ENCODE results near the gene XPNPEP1. TPM values are rescaled to one million over a fixed set of nuclear protein-coding genes. Genes with fewer than 3 reads are reported as not detected.

XPNPEP1 gene
- polyA plus RNA-seq, 4 donors, result 76.6 to 138 (median 112) TPM

DNA sequence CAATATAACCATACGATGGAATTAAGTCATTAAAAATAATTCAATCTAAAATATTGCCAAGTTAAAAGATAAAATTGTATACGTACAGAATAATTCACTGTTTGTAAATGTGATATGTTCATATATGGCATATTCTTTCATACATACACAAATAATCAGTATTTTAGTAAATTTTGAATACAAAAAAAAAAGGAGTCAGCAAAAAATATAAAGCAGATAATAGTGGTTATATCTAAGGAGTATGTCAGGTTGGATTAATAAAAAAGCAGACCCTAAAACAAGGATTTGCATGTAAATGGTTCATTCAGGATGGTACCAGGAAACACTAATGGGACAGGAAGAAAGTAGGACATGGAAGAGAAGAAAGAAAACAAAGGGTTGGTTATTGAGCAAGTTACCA is 59.5 kb downstream of the XPNPEP1 start:
- Histone ChIP-seq H3K27me3 (ENCODE audit: control insufficient read depth in 3 of 3, insufficient read depth in 3 of 3, low read length in 3 of 3) (no peaks in the 10 kb centered on the region), H3K9me3 (ENCODE audit: control insufficient read depth in 2 of 2, insufficient read depth in 1 of 2, low read depth in 1 of 2, low read length in 1 of 2) (peaks cover 0 to 13% of the 10 kb centered on the region in 2 donors), H3K4me1 (ENCODE audit: control insufficient read depth in 3 of 3, insufficient read depth in 2 of 3, low read depth in 1 of 3, low read length in 2 of 3) (no peaks in the 10 kb centered on the region), H3K36me3 (ENCODE audit: control insufficient read depth in 3 of 3, insufficient read depth in 2 of 3, low read depth in 1 of 3, low read length in 3 of 3) (peaks cover 14 to 46% (median 33%) of the 10 kb centered on the region in 3 donors), H3K27ac (ENCODE audit: low read depth in 1 of 3, low read length in 2 of 3) (no peak overlapping the region), H3K4me3 (ENCODE audit: low read depth in 1 of 3, low read length in 3 of 3) (no peak overlapping the region)
- DNase-seq (no peak), FAIRE-seq (no peak)
- 93 to 97% (median 95%) methylated on average over 2 of the region's 2 CpGs for WGBS, 3 donors

DNA sequence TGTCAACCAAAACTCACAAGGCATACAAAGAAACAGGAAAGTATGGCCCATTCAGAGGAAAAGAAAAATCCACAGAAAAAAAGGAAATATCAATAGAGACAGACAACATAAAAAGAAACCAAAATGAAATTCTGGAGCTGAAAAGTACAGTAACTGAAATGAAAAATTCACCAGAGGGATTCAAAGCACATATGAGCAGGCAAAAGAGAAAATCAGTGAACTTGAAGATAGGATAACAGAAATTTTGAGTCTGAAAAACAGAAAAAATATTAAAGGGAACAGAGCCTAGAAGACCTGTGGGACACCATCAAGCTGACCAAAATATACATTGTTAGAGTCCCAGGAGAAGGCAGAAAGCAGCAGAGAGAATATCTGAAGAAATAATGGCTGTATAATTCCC is 60.6 kb downstream of the XPNPEP1 start:
- H3K36me3 ChIP-seq (ENCODE audit: control insufficient read depth in 3 of 3, insufficient read depth in 2 of 3, low read depth in 1 of 3, low read length in 3 of 3), result peaks cover 11 to 38% (median 27%) of the 10 kb centered on the region in 3 donors
- no peaks in the 10 kb centered on the region for H3K4me1 ChIP-seq (ENCODE audit: control insufficient read depth in 3 of 3, insufficient read depth in 2 of 3, low read depth in 1 of 3, low read length in 2 of 3)
- H3K27ac ChIP-seq (ENCODE audit: low read depth in 1 of 3, low read length in 2 of 3), result no peak overlapping the region
- no peak overlapping the region for H3K4me3 ChIP-seq (ENCODE audit: low read depth in 1 of 3, low read length in 3 of 3)
- DNase-seq (no peak), FAIRE-seq (no peak)
- H3K27me3 ChIP-seq (ENCODE audit: control insufficient read depth in 3 of 3, insufficient read depth in 3 of 3, low read length in 3 of 3), result no peaks in the 10 kb centered on the region
- peaks cover 0 to 13% of the 10 kb centered on the region in 2 donors for H3K9me3 ChIP-seq (ENCODE audit: control insufficient read depth in 2 of 2, insufficient read depth in 1 of 2, low read depth in 1 of 2, low read length in 1 of 2)

DNA sequence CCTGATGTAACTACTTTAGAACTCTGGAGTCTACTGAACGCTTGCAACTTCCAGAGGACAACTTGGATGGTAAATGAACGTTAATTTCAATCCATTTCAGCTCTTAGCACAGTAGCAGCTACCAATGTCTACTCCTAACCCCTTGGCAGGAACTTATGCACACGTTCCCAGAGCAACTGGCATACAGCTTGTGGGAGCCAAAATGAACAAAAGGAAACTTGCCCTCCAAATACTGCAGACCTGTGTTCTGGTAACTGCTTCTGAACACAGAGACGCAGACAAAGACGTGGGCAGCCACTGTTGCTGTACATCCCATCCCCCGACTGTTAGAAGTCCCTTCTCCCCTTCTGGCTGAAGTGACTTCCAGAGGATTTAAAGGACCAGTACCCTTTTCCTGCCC is 61.3 kb downstream of the XPNPEP1 start:
- DNase-seq (no peak), FAIRE-seq (no peak)
- peaks cover 11 to 31% (median 20%) of the 10 kb centered on the region in 3 donors for H3K36me3 ChIP-seq (ENCODE audit: control insufficient read depth in 3 of 3, insufficient read depth in 2 of 3, low read depth in 1 of 3, low read length in 3 of 3)
- no peak overlapping the region for H3K4me3 ChIP-seq (ENCODE audit: low read depth in 1 of 3, low read length in 3 of 3)
- H3K4me1 ChIP-seq (ENCODE audit: control insufficient read depth in 3 of 3, insufficient read depth in 2 of 3, low read depth in 1 of 3, low read length in 2 of 3), result no peaks in the 10 kb centered on the region
- H3K27me3 ChIP-seq (ENCODE audit: control insufficient read depth in 3 of 3, insufficient read depth in 3 of 3, low read length in 3 of 3), result no peaks in the 10 kb centered on the region
- peaks cover 0 to 13% of the 10 kb centered on the region in 2 donors for H3K9me3 ChIP-seq (ENCODE audit: control insufficient read depth in 2 of 2, insufficient read depth in 1 of 2, low read depth in 1 of 2, low read length in 1 of 2)
- 70 to 75% (median 72%) methylated on average over 6 of the region's 6 CpGs for WGBS, 3 donors
- H3K27ac ChIP-seq (ENCODE audit: low read depth in 1 of 3, low read length in 2 of 3), result no peak overlapping the region

DNA sequence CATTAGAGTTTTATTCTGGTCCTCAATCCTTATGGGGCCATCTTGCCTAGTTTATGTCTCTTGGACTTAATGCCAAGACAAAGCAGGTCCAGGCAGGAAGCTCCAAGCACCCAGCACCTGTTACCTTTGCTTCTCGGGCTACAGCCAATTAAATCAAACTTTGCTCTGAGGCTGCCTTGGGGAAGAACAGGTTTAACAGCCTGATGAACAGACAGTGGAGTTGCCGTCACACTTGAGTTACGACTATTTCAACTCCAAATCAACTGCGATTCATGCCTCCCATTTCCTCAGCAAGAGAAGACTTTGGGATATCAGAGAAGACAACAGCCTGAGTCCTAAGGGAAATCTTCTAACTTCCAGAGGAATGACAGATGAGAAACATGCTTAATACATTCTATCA is 62.2 kb downstream of the XPNPEP1 start:
- WGBS, 3 donors, result 19 to 72% (median 40%) methylated on average over 4 of the region's 4 CpGs

GRCh38 chr10:109859221-109859620 is 64.1 kb downstream of the XPNPEP1 start:
- Histone ChIP-seq H3K27ac (ENCODE audit: low read depth in 1 of 3, low read length in 2 of 3) (no peak overlapping the region), H3K36me3 (ENCODE audit: control insufficient read depth in 3 of 3, insufficient read depth in 2 of 3, low read depth in 1 of 3, low read length in 3 of 3) (peaks cover 2 to 5% (median 3%) of the 10 kb centered on the region in 3 donors), H3K27me3 (ENCODE audit: control insufficient read depth in 3 of 3, insufficient read depth in 3 of 3, low read length in 3 of 3) (no peaks in the 10 kb centered on the region), H3K9me3 (ENCODE audit: control insufficient read depth in 2 of 2, insufficient read depth in 1 of 2, low read depth in 1 of 2, low read length in 1 of 2) (peaks cover 0 to 7% of the 10 kb centered on the region in 2 donors), H3K4me3 (ENCODE audit: low read depth in 1 of 3, low read length in 3 of 3) (no peak overlapping the region), H3K4me1 (ENCODE audit: control insufficient read depth in 3 of 3, insufficient read depth in 2 of 3, low read depth in 1 of 3, low read length in 2 of 3) (no peaks in the 10 kb centered on the region)
- FAIRE-seq (peak; percentile 36), DNase-seq (no peak)
- 94 to 100% (median 97%) methylated on average over 1 of the region's 1 CpG for whole genome bisulfite sequencing, 3 donors

More for the DNA sequence above, 62.2 kb downstream of the XPNPEP1 start:
- H3K4me3 ChIP-seq (ENCODE audit: low read depth in 1 of 3, low read length in 3 of 3), result no peak overlapping the region
- H3K27me3 ChIP-seq (ENCODE audit: control insufficient read depth in 3 of 3, insufficient read depth in 3 of 3, low read length in 3 of 3), result no peaks in the 10 kb centered on the region
- H3K27ac ChIP-seq (ENCODE audit: low read depth in 1 of 3, low read length in 2 of 3), result no peak overlapping the region
- H3K9me3 ChIP-seq (ENCODE audit: control insufficient read depth in 2 of 2, insufficient read depth in 1 of 2, low read depth in 1 of 2, low read length in 1 of 2), result peaks cover 0 to 13% of the 10 kb centered on the region in 2 donors
- FAIRE-seq, result no peak
- peak in 1 of 2 donors; percentile 30 for DNase-seq
- H3K4me1 ChIP-seq (ENCODE audit: control insufficient read depth in 3 of 3, insufficient read depth in 2 of 3, low read depth in 1 of 3, low read length in 2 of 3), result no peaks in the 10 kb centered on the region
- H3K36me3 ChIP-seq (ENCODE audit: control insufficient read depth in 3 of 3, insufficient read depth in 2 of 3, low read depth in 1 of 3, low read length in 3 of 3), result peaks cover 8 to 24% (median 15%) of the 10 kb centered on the region in 3 donors

DNA sequence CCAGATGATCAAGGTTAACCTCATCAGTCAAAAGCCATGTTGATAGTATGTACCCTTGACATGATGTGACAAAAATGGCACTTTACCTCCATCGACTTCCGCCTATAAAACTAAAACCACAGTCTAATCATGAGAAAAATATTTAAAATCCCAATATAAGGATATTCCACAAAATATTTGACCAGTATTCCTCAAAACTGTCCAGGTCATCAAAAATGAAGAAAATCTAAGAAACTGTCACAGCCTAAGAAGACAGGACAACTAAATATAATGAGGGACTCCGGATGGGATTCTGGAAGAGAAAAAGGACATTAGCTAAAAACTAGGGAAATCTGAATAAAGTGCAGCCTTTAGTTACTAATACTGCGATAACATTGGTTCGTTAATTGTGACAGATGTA is 67.6 kb downstream of the XPNPEP1 start:
- H3K27ac ChIP-seq (ENCODE audit: low read depth in 1 of 3, low read length in 2 of 3), result no peak overlapping the region
- peaks cover 0 to 3% (median 0%) of the 10 kb centered on the region in 3 donors for H3K36me3 ChIP-seq (ENCODE audit: control insufficient read depth in 3 of 3, insufficient read depth in 2 of 3, low read depth in 1 of 3, low read length in 3 of 3)
- no peaks in the 10 kb centered on the region for H3K4me1 ChIP-seq (ENCODE audit: control insufficient read depth in 3 of 3, insufficient read depth in 2 of 3, low read depth in 1 of 3, low read length in 2 of 3)
- 90 to 92% (median 91%) methylated on average over 5 of the region's 5 CpGs for WGBS, 3 donors
- no peaks in the 10 kb centered on the region for H3K27me3 ChIP-seq (ENCODE audit: control insufficient read depth in 3 of 3, insufficient read depth in 3 of 3, low read length in 3 of 3)
- no peak overlapping the region for H3K4me3 ChIP-seq (ENCODE audit: low read depth in 1 of 3, low read length in 3 of 3)
- FAIRE-seq (no peak), DNase-seq (no peak)
- H3K9me3 ChIP-seq (ENCODE audit: control insufficient read depth in 2 of 2, insufficient read depth in 1 of 2, low read depth in 1 of 2, low read length in 1 of 2), result no peaks in the 10 kb centered on the region

DNA sequence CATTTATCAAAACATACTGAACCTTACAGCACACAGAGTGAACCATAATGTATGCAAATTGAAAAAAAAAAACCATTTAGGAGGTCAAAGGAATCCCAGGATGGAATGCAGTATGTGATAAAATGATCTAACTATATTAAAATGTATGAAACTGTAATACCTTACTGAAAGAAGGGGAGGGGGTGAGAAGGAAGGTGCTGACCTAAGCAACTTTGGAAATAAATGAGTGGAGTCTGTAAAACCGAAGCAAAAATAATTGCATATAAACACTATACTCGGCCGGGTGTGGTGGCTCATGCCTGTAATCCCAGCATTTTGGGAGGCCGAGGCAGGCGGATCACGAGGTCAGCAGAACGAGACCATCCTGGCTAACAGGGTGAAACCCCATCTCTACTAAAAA is 69.4 kb downstream of the XPNPEP1 start:
- Histone ChIP-seq H3K4me1 (ENCODE audit: control insufficient read depth in 3 of 3, insufficient read depth in 2 of 3, low read depth in 1 of 3, low read length in 2 of 3) (no peaks in the 10 kb centered on the region), H3K4me3 (ENCODE audit: low read depth in 1 of 3, low read length in 3 of 3) (no peak overlapping the region), H3K36me3 (ENCODE audit: control insufficient read depth in 3 of 3, insufficient read depth in 2 of 3, low read depth in 1 of 3, low read length in 3 of 3) (no peaks in the 10 kb centered on the region), H3K9me3 (ENCODE audit: control insufficient read depth in 2 of 2, insufficient read depth in 1 of 2, low read depth in 1 of 2, low read length in 1 of 2) (no peaks in the 10 kb centered on the region), H3K27ac (ENCODE audit: low read depth in 1 of 3, low read length in 2 of 3) (no peak overlapping the region), H3K27me3 (ENCODE audit: control insufficient read depth in 3 of 3, insufficient read depth in 3 of 3, low read length in 3 of 3) (peaks cover 0 to 2% (median 0%) of the 10 kb centered on the region in 3 donors)
- DNase-seq, result no peak
- FAIRE-seq, result no peak
- WGBS, 3 donors, result 92 to 95% (median 94%) methylated on average over 7 of the region's 7 CpGs

GRCh38 chr10:109852475-109853037 is 70.8 kb downstream of the XPNPEP1 start:
- H3K27ac ChIP-seq (ENCODE audit: low read depth in 1 of 3, low read length in 2 of 3), result no peak overlapping the region
- DNase-seq (peak; percentile 71 to 78), FAIRE-seq (no peak)
- H3K36me3 ChIP-seq (ENCODE audit: control insufficient read depth in 3 of 3, insufficient read depth in 2 of 3, low read depth in 1 of 3, low read length in 3 of 3), result no peaks in the 10 kb centered on the region
- H3K4me1 ChIP-seq (ENCODE audit: control insufficient read depth in 3 of 3, insufficient read depth in 2 of 3, low read depth in 1 of 3, low read length in 2 of 3), result no peaks in the 10 kb centered on the region
- WGBS, 3 donors, result 7 to 10% (median 8%) methylated on average over 13 of the region's 13 CpGs
- no peaks in the 10 kb centered on the region for H3K9me3 ChIP-seq (ENCODE audit: control insufficient read depth in 2 of 2, insufficient read depth in 1 of 2, low read depth in 1 of 2, low read length in 1 of 2)
- peaks cover 0 to 2% (median 0%) of the 10 kb centered on the region in 3 donors for H3K27me3 ChIP-seq (ENCODE audit: control insufficient read depth in 3 of 3, insufficient read depth in 3 of 3, low read length in 3 of 3)
- no peak overlapping the region for H3K4me3 ChIP-seq (ENCODE audit: low read depth in 1 of 3, low read length in 3 of 3)
